ENCODE measurements around the gene PITPNM3.

PITPNM3 gene

DNA sequence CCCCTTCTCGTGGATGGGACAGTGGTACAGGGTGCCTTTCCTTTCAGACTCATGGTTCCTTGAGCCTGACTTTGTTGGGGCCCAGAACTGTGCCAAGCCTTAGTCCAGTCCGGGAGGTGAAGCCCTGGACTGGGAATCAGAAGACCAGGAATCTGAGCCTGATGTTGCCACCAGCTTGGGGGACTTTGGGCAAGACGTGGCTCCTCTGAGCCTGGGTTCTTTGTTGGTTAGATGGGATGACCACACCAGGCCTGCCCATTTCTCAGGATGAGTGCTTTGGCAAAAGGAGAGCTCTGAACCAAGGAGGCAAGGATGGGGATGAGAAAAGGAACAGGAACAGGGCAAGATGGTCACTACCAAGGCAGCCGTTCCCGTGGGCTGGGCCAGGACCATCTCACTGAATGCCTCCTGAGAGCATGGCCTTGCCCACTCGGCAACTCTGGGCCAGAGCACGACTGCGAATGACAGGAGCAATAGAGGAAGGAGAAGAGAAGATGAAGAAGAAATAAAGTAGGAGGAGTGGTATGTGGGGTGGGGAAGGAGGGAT is 32.5 kb downstream of the PITPNM3 start:
- Histone ChIP-seq H3K9ac (no peak overlapping the region), H3K4me3 (ENCODE audit: low read depth, low read length) (no peak overlapping the region), H3K9me3 (ENCODE audit: control insufficient read depth, low read length) (no peaks in the 10 kb centered on the region), H2AFZ (no peak overlapping the region), H3K4me1 (no peaks in the 10 kb centered on the region), H3K79me2 (no peaks in the 10 kb centered on the region), H3K36me3 (ENCODE audit: control insufficient read depth, insufficient read depth, low read length) (no peaks in the 10 kb centered on the region), H3K4me2 (ENCODE audit: low read length) (no peak overlapping the region), H3K27me3 (ENCODE audit: control insufficient read depth, insufficient read depth, low read length) (no peaks in the 10 kb centered on the region), H3K27ac (no peak overlapping the region)
- TF ChIP-seq, protein P1, sequence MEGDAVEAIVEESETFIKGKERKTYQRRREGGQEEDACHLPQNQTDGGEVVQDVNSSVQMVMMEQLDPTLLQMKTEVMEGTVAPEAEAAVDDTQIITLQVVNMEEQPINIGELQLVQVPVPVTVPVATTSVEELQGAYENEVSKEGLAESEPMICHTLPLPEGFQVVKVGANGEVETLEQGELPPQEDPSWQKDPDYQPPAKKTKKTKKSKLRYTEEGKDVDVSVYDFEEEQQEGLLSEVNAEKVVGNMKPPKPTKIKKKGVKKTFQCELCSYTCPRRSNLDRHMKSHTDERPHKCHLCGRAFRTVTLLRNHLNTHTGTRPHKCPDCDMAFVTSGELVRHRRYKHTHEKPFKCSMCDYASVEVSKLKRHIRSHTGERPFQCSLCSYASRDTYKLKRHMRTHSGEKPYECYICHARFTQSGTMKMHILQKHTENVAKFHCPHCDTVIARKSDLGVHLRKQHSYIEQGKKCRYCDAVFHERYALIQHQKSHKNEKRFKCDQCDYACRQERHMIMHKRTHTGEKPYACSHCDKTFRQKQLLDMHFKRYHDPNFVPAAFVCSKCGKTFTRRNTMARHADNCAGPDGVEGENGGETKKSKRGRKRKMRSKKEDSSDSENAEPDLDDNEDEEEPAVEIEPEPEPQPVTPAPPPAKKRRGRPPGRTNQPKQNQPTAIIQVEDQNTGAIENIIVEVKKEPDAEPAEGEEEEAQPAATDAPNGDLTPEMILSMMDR (IDR thresholded peaks at IDR 0.05): no peak

DNA sequence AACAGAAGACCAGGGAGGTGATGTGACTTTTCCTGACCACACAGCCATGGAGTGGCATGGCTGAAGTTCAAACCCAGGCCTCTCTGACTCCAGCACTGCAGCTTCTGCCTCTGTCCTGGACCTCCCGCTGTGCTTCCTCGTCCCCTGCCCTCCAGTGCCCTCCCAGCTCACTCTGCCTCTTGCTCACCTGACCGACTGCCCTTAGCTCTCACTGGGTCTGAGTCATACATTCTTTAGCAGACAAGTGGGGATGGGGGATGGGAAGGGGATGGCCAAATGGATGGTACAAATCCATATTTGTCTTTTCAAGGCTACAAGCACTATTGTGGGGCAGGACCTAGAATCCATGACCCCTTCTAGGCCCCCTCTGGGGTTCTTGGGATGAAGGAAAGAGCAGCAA is 33.0 kb downstream of the PITPNM3 start:
- Histone ChIP-seq H3K4me1 (no peaks in the 10 kb centered on the region), H3K4me2 (ENCODE audit: low read length) (no peak overlapping the region), H3K4me3 (ENCODE audit: low read depth, low read length) (no peak overlapping the region), H3K9me3 (ENCODE audit: control insufficient read depth, low read length) (no peaks in the 10 kb centered on the region), H3K79me2 (no peaks in the 10 kb centered on the region), H3K36me3 (ENCODE audit: control insufficient read depth, insufficient read depth, low read length) (no peaks in the 10 kb centered on the region), H3K27ac (no peak overlapping the region), H3K27me3 (ENCODE audit: control insufficient read depth, insufficient read depth, low read length) (no peaks in the 10 kb centered on the region), H3K9ac (no peak overlapping the region), H2AFZ (no peak overlapping the region)
- TF ChIP-seq, protein P1 (IDR thresholded peaks at IDR 0.05): no peak

DNA sequence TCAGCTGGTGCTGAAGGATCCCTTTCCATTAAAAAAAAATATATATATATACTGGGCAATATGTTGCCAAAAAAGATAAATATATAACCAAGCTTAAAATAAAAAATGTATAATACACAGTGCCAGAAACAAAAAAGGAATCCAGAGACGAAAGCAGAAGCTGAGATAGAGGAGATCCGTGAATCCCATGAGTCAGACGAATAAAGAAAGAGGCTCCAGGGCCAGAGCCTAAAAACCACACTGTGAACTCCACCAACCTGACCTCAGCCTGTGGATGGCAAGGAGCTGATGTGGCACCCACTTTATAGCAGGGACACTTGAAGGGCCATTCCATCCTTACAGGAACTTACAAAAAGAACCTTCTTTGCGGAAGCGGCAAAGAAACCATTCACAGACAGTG is 34.8 kb downstream of the PITPNM3 start:
- Histone ChIP-seq H3K9ac (no peak overlapping the region), H3K4me3 (ENCODE audit: low read depth, low read length) (no peak overlapping the region), H3K79me2 (no peaks in the 10 kb centered on the region), H2AFZ (no peak overlapping the region), H3K36me3 (ENCODE audit: control insufficient read depth, insufficient read depth, low read length) (no peaks in the 10 kb centered on the region), H3K4me2 (ENCODE audit: low read length) (no peak overlapping the region), H3K4me1 (no peaks in the 10 kb centered on the region), H3K27ac (no peak overlapping the region), H3K9me3 (ENCODE audit: control insufficient read depth, low read length) (no peaks in the 10 kb centered on the region), H3K27me3 (ENCODE audit: control insufficient read depth, insufficient read depth, low read length) (no peaks in the 10 kb centered on the region)
- TF ChIP-seq, protein P1 (IDR thresholded peaks at IDR 0.05): no peak

DNA sequence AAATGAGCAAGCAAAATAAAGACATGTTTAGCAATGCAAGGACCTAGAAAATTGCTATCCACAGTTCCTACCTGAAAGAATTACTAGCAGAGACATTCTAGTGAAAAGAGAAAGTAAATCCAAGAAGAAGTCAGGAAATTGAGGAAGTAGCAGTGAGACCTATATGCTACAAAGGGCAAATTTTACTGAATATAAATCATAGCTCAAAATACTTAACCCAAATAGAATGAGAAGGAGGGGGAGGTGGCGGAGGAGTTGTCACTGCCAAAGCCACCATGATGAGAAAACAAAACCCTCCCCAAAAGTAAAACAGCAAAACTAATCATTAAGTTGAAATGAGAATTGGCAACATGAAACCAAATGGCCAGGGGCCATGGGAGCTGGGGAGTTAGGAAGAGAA is 39.3 kb downstream of the PITPNM3 start:
- TF ChIP-seq, protein P1 (IDR thresholded peaks at IDR 0.05): no peak

DNA sequence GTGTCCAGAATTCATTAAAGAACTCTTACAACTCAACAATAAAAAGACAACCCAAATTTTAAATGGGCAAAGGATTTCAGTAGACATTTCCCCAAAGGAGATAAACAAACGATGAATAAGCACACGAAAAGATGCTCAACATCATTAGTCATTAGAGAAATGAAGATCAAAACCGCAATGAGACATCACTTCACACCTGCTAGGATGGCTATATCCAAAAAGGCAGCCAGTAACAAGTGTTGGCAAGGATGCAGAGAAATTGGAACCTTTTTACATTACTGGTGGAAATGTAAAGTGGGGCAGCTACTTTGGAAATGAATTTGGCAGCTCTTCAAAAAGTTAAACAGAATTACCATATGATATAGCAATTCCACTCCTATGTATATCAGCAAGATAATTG is 42.0 kb downstream of the PITPNM3 start:
- no peak overlapping the region for H3K4me2 ChIP-seq (ENCODE audit: low read length)
- no peaks in the 10 kb centered on the region for H3K27me3 ChIP-seq (ENCODE audit: control insufficient read depth, insufficient read depth, low read length)
- no peaks in the 10 kb centered on the region for H3K79me2 ChIP-seq
- H3K9me3 ChIP-seq (ENCODE audit: control insufficient read depth, low read length): no peaks in the 10 kb centered on the region
- no peaks in the 10 kb centered on the region for H3K4me1 ChIP-seq
- no peak overlapping the region for H3K9ac ChIP-seq
- no peak overlapping the region for H3K27ac ChIP-seq
- H3K36me3 ChIP-seq (ENCODE audit: control insufficient read depth, insufficient read depth, low read length): no peaks in the 10 kb centered on the region
- TF ChIP-seq, protein P1 (IDR thresholded peaks at IDR 0.05): no peak
- H2AFZ ChIP-seq: no peak overlapping the region
- H3K4me3 ChIP-seq (ENCODE audit: low read depth, low read length): no peak overlapping the region

More for the DNA sequence above, 39.3 kb downstream of the PITPNM3 start:
- no peaks in the 10 kb centered on the region for H3K4me1 ChIP-seq
- H3K27ac ChIP-seq: no peak overlapping the region
- H3K79me2 ChIP-seq: no peaks in the 10 kb centered on the region
- H3K36me3 ChIP-seq (ENCODE audit: control insufficient read depth, insufficient read depth, low read length): no peaks in the 10 kb centered on the region
- H3K27me3 ChIP-seq (ENCODE audit: control insufficient read depth, insufficient read depth, low read length): no peaks in the 10 kb centered on the region
- H3K4me2 ChIP-seq (ENCODE audit: low read length): no peak overlapping the region
- no peak overlapping the region for H3K4me3 ChIP-seq (ENCODE audit: low read depth, low read length)
- H3K9me3 ChIP-seq (ENCODE audit: control insufficient read depth, low read length): no peaks in the 10 kb centered on the region
- no peak overlapping the region for H3K9ac ChIP-seq
- no peak overlapping the region for H2AFZ ChIP-seq
